KOPT-K1 (cell line): ENCODE measurements around the gene PRKCH.

Experiments
- H3K27ac ChIP-seq: fragments of 200-600 bp; sonication (generic); 2 replicates; pipeline ENCODE4 v1.5.1; 2016; ENCODE audit warnings: antibody characterized with exemption, mild to moderate bottlenecking, low read depth, low read length; ENCODE audit not compliant: poor library complexity, severe bottlenecking
- H3K36me3 ChIP-seq: fragments of 200-600 bp; sonication (generic); 2 replicates; pipeline ENCODE4 v1.5.1; 2017; ENCODE audit warnings: antibody characterized with exemption, mild to moderate bottlenecking, low read length, moderate library complexity; ENCODE audit not compliant: insufficient read depth
- H3K9me3 ChIP-seq: fragments of 200-600 bp; sonication (generic); 2 replicates; pipeline ENCODE4 v1.5.1; 2017; ENCODE audit warnings: antibody characterized with exemption, low read length, mild to moderate bottlenecking; ENCODE audit not compliant: insufficient read depth, poor library complexity, severe bottlenecking

Gene PRKCH

DNA sequence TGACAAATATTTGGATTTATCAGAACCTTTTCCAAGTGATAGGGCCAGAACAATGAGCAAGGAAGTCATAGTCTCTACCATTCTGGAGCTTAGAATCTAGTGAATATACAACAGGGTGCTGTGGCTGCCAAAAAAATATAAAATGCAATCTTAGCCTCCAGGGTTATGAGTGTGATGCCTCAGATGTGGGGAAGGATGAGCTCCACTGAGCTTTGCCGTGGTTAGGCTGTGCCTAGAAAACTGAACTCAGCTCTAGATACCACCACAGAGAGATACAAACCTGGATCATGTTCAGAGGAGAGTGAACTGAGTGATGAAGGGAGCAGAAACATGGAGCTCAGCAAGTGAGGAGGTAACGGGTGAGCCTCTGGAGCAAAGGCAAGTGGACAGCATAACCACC, 235.9 kb downstream of the PRKCH start:
- Histone ChIP-seq H3K36me3 (peaks cover 7% of the 10 kb centered on the region), H3K9me3 (no peaks in the 10 kb centered on the region), H3K27ac (no peak overlapping the region)

DNA sequence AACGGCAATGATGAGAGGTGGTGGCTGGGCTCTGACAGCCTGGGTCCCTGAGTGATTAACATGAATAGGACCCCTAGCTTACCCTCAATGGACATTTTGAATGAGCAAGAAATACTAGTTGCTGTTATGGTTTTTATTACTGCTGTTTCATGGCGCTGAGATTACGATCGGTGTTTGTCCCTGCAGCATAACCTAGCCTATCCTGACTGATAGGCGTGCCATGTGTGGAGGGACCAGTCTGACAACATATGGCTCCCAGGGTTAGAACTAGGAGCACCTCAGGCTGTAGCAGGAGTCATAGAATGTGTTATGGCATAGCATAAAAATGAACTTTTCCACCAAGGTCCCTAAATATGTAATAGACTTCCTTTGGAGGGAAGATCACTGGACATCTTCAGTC, 236.5 kb downstream of the PRKCH start:
- Histone ChIP-seq H3K27ac (no peak overlapping the region), H3K9me3 (no peaks in the 10 kb centered on the region), H3K36me3 (0 out of 2 replicates have a peak, but pooled peaks cover under 1% of the 10 kb centered on the region)

DNA sequence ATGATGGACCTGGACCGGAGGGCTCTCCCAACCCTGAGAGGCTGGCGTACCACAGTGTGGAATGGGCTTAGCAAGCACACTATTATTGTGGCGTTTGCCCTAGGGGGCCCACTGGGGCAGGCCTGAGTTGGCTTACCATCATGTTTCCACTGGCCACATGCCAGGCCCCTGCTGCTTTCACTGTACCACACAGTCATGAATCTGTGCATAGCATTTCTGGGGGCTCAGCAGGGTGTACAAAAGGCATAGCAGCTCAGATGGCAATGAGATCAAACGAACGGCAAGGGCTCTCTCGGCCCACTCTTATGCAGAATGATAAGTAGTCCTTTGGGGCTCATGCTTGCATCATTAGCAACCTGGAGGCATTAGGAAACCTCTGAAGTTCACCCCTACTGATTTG, 236.9 kb downstream of the PRKCH start:
- H3K27ac ChIP-seq, result no peak overlapping the region
- H3K9me3 ChIP-seq, result no peaks in the 10 kb centered on the region
- H3K36me3 ChIP-seq, result no peaks in the 10 kb centered on the region

- H3K27ac ChIP-seq, result no peak overlapping the region
- H3K9me3 ChIP-seq, result no peaks in the 10 kb centered on the region
- H3K36me3 ChIP-seq, result no peaks in the 10 kb centered on the region
Observed at GRCh38 chr14:61559641-61560201, 238.3 kb downstream of the PRKCH start.

GRCh38 chr14:61560323-61560722, 238.9 kb downstream of the PRKCH start:
- Histone ChIP-seq H3K9me3 (no peaks in the 10 kb centered on the region), H3K36me3 (no peaks in the 10 kb centered on the region), H3K27ac (no peak overlapping the region)

DNA sequence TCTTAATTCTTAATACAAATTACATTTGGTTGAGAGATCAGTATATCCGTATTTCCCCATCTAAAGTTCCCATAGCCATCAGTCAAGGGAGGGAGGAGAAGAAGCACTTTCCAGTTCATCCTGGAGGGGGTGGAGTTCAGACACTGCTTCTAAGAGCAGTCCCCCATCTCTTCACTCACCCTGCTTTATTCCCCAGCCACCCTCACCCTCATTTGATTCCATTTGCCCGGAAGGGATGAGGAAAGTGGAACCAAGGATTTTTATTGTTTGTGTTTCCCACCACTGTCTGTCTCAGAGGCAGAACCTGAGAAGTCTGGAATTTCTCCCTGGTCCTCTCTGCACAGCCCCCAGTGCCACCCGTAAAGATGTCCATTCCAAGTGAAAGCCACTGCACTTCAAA, 239.7 kb downstream of the PRKCH start:
- Histone ChIP-seq H3K36me3 (no peaks in the 10 kb centered on the region), H3K27ac (no peak overlapping the region), H3K9me3 (no peaks in the 10 kb centered on the region)

- H3K27ac ChIP-seq, result no peak overlapping the region
Observed at GRCh38 chr14:61561657-61562276, 240.4 kb downstream of the PRKCH start.

DNA sequence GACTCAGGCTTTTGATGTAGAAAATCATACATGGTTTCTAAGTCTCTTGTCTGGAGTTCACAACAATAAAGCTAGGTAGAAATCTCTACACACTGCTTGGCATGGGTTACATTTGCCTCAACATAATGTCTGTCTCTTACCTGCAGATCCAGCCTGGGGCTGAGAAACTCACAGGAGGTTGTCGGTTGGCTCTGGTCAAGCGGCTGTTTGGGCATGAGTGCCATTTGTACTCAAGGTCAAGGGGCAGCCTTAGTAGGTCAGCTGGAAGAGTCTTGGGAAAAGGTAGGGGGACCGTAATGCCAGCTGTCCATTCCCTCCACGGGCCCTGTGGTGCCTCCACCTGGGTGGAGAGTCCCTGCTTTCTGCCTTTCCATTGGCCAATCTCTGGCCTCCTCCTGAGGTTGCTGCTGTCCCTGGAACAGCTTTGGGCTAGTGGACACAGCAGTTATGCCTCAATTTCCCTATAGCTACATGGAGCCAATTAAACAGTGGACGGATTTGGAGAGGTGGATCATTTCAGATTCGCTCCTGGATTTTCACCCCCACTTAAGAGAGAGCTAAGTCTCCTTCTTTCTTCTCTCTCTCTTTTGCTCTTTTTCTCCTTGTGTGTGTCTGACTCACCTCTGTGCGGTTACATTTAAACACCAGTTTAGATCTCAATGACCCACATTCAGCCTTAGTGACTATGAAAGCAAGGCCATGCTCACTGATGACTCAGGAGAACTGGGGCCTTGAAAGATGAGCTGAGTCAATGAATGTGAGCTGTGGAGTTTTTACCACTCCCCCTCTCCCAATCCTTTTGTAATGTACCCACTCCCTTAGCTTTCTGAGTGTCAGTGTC, 241.2 kb downstream of the PRKCH start:
- H3K36me3 ChIP-seq, result no peaks in the 10 kb centered on the region
- H3K27ac ChIP-seq, result no peak overlapping the region
- no peaks in the 10 kb centered on the region for H3K9me3 ChIP-seq

More at GRCh38 chr14:61561657-61562276, 240.4 kb downstream of the PRKCH start:
- Histone ChIP-seq H3K36me3 (no peaks in the 10 kb centered on the region), H3K9me3 (no peaks in the 10 kb centered on the region)

DNA sequence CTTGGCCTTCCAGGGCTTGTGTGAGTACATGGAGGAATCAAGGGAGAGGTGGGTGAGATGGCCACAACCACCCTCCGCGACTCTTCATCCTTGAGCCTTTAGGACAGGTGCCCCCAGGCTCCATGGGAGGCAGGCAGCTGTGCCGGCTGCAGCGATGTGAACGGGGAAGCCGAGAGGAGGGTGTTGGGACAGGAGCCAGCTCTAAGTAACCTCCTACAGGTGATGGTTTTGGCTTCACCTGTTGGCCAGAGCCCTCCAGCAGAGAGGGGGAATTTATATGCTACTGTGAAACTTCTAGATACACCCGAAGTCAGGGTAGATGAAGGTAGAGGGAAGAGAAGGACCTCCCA, 241.8 kb downstream of the PRKCH start:
- H3K36me3 ChIP-seq, result no peaks in the 10 kb centered on the region
- no peak overlapping the region for H3K27ac ChIP-seq
- no peaks in the 10 kb centered on the region for H3K9me3 ChIP-seq

DNA sequence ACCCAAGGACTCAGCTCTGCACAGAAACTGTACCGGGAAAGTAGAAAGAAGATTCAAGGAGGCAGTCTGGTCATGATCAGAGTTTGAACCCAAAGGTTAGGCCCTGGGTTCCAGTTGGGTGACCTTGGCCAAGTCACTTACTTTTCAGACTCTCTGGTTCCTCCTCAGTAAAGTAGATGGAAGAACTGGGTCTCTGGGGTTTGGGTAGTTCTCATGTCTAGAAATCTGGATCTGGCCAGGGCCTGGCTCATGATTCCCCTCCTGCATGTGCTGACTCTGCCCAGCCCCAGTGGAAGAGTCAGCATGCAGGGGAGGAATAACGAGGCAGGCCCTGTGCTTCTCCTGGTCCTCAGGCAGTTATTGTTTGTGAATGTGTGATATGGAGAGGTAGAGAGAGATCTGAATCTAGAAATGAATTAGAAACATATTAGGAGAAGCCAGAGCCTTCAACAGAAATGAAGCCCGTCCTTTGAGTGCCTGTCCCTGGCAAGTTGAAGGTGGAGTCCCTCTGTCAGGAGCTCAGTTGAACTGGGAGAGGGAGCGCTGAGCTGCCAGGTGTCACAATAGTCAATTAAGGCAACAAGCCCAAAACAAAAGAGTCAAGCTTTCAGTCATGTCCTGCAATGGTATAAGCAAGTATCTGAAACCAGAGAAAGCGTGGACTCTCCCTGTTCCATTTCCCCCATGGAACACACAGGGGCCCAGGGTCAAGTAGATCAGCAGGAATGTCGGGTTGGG, 242.7 kb downstream of the PRKCH start:
- no peak overlapping the region for H3K27ac ChIP-seq

GRCh38 chr14:61564618-61565091, 243.3 kb downstream of the PRKCH start:
- H3K27ac ChIP-seq, result no peak overlapping the region

More for the DNA sequence above, 242.7 kb downstream of the PRKCH start:
- no peaks in the 10 kb centered on the region for H3K9me3 ChIP-seq
- H3K36me3 ChIP-seq, result no peaks in the 10 kb centered on the region

DNA sequence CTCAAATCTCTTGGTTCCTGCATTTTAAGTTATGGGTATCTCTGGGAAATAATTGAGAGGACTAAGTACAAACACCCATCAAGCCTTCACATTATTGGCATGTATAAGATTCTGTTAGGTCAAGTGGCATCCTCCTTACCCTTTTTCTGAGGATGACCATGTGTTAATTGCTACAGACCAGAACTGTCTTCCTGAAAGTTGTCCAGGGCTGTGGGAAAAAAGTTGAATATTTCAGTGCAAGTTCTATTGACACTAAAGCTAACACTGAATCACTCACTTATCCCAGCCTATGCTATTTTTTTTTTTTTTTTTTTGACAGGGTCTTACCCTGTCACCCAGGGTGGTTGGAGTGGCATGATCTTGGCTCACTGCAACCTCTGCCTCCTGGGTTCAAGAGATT, 243.8 kb downstream of the PRKCH start:
- H3K36me3 ChIP-seq, result no peaks in the 10 kb centered on the region
- H3K27ac ChIP-seq, result no peak overlapping the region
- no peaks in the 10 kb centered on the region for H3K9me3 ChIP-seq

More at GRCh38 chr14:61564618-61565091, 243.3 kb downstream of the PRKCH start:
- Histone ChIP-seq H3K36me3 (no peaks in the 10 kb centered on the region), H3K9me3 (no peaks in the 10 kb centered on the region)

- no peak overlapping the region for H3K27ac ChIP-seq
Observed at GRCh38 chr14:61565836-61566536, 244.6 kb downstream of the PRKCH start.

GRCh38 chr14:61566537-61567225, 245.3 kb downstream of the PRKCH start:
- H3K27ac ChIP-seq, result no peak overlapping the region
- H3K9me3 ChIP-seq, result no peaks in the 10 kb centered on the region
- H3K36me3 ChIP-seq, result no peaks in the 10 kb centered on the region

More at GRCh38 chr14:61565836-61566536, 244.6 kb downstream of the PRKCH start:
- no peaks in the 10 kb centered on the region for H3K36me3 ChIP-seq
- H3K9me3 ChIP-seq, result no peaks in the 10 kb centered on the region
